ENCODE data around the gene CACNA1B.

Gene CACNA1B

GRCh38 chr9:137988051-137988450 lies 110.5 kb downstream of the CACNA1B start:
- no peak for DNase-seq

GRCh38 chr9:137988701-137989100 lies 111.1 kb downstream of the CACNA1B start:
- DNase-seq, result no peak

- no peak for DNase-seq
These were observed 111.6 kb downstream of the CACNA1B start for GRCh38 chr9:137989156-137989555.

- no peak for DNase-seq
These were observed 112.6 kb downstream of the CACNA1B start for GRCh38 chr9:137989999-137990715.

GRCh38 chr9:138003485-138004190 lies 126.1 kb downstream of the CACNA1B start:
- no peak for DNase-seq

GRCh38 chr9:138006576-138007233 lies 129.1 kb downstream of the CACNA1B start:
- no peak for DNase-seq

- no peak for DNase-seq
These were observed 130.0 kb downstream of the CACNA1B start for GRCh38 chr9:138007566-138007917.

- no peak for DNase-seq
These were observed 130.6 kb downstream of the CACNA1B start for GRCh38 chr9:138007918-138008841.

- DNase-seq, result no peak
These were observed 131.6 kb downstream of the CACNA1B start for GRCh38 chr9:138009016-138009802.

GRCh38 chr9:138009803-138010690 lies 132.5 kb downstream of the CACNA1B start:
- no peak for DNase-seq

- no peak for DNase-seq
These were observed 133.3 kb downstream of the CACNA1B start for GRCh38 chr9:138010861-138011260.

- no peak for DNase-seq
These were observed 134.4 kb downstream of the CACNA1B start for GRCh38 chr9:138011951-138012500.

- DNase-seq, result no peak
These were observed 135.7 kb downstream of the CACNA1B start for GRCh38 chr9:138013273-138013672.

GRCh38 chr9:138013836-138014562 lies 136.4 kb downstream of the CACNA1B start:
- DNase-seq, result no peak

- no peak for DNase-seq
These were observed 137.0 kb downstream of the CACNA1B start for GRCh38 chr9:138014563-138014945.

- DNase-seq, result no peak
These were observed 137.6 kb downstream of the CACNA1B start for GRCh38 chr9:138015021-138015829.

GRCh38 chr9:138016406-138017187 lies 139.0 kb downstream of the CACNA1B start:
- no peak for DNase-seq

- DNase-seq, result no peak
These were observed 139.6 kb downstream of the CACNA1B start for GRCh38 chr9:138017200-138017599.

All from hippocampal formation (tissue), 2 donors.